ENCODE results near the gene TGFBR1. TPM values are rescaled to one million over a fixed set of nuclear protein-coding genes. Genes with fewer than 3 reads are reported as not detected.

The TGFBR1 gene
- total RNA-seq, 1 donor from 2014 or later, result 206 TPM

GRCh38 chr9:99075246-99075912, 29.5 kb upstream of the TGFBR1 start:
- Mint-ChIP-seq H3K27me3 (ENCODE audit: unreplicated experiment) (peaks cover 2% of the 10 kb centered on the region), H3K4me3 (ENCODE audit: unreplicated experiment) (no peak overlapping the region), H3K27ac (ENCODE audit: unreplicated experiment) (no peak overlapping the region), H3K4me1 (ENCODE audit: unreplicated experiment) (peaks cover 76% of the 10 kb centered on the region), H3K9me3 (ENCODE audit: unreplicated experiment) (no peaks in the 10 kb centered on the region), H3K36me3 (ENCODE audit: low read depth, unreplicated experiment) (peaks cover 12% of the 10 kb centered on the region)
- no peak for TF ChIP-seq CTCF (IDR thresholded peaks at IDR 0.05; ENCODE audit: unreplicated experiment)
- DNase-seq (ENCODE audit: low spot score), result no peak

DNA sequence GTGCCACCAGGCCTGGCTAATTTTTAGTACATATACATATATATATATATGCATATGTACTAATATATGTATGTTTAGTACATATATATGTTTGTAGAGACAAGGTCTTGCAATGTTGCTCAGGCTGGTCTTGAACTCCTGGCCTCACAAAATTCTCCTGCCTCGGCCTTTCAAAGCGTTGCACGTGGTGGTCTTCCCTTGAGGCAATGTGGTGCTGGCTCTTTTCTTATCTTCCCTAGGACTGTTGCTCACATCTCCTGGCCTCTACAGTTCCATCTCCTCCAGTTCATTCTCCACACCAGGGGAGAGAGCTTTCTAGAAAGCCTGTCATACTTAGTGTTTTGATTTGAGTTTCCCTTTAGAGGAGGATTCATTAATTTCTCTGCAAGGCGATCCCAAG, 28.9 kb upstream of the TGFBR1 start:
- Mint-ChIP-seq H3K27me3 (ENCODE audit: unreplicated experiment) (peaks cover 2% of the 10 kb centered on the region), H3K4me1 (ENCODE audit: unreplicated experiment) (peaks cover 75% of the 10 kb centered on the region), H3K27ac (ENCODE audit: unreplicated experiment) (no peak overlapping the region), H3K9me3 (ENCODE audit: unreplicated experiment) (no peaks in the 10 kb centered on the region), H3K36me3 (ENCODE audit: low read depth, unreplicated experiment) (peaks cover 12% of the 10 kb centered on the region), H3K4me3 (ENCODE audit: unreplicated experiment) (no peak overlapping the region)
- no peak for TF ChIP-seq CTCF (IDR thresholded peaks at IDR 0.05; ENCODE audit: unreplicated experiment)
- DNase-seq (ENCODE audit: low spot score), result no peak

DNA sequence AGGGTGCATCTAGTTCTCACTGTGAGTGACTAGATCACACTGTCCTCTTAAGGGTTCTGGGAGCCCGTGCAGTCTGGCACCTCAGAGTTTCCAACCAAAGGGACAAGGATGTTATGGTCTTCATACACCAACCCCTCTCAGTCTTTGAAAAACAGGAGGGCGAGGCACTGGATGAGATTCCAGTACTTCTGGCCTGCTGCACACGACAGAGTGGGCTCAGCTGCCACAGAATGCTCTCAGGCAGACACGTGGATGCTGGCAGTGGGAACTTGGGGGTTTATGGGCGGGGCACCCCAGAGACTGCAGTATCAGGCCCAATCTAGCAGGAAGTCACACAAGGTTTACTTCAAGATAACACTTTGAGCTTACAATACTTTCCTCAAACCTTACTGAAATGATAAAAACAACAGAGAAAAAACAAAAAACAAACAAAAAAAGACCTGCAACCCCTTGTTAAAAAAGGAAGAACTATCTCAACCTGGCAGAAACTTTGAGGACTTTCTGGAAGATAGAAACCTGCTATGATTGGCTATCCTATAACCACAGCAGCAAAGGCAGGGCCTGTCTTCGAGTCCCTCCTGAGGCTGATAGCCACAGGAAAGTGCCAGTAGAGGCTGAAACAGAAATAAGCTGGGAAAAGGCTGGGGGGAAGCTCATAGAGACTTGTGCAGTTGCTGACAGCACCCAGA, 28.3 kb upstream of the TGFBR1 start:
- H3K27ac Mint-ChIP-seq (ENCODE audit: unreplicated experiment), result peak overlapping the region; percentile 88
- peaks cover 74% of the 10 kb centered on the region for H3K4me1 Mint-ChIP-seq (ENCODE audit: unreplicated experiment)
- peak overlapping the region; percentile 56 for H3K4me3 Mint-ChIP-seq (ENCODE audit: unreplicated experiment)
- TF ChIP-seq CTCF (IDR thresholded peaks at IDR 0.05; ENCODE audit: unreplicated experiment), result no peak
- DNase-seq (ENCODE audit: low spot score), result no peak
- H3K27me3 Mint-ChIP-seq (ENCODE audit: unreplicated experiment), result peaks cover 3% of the 10 kb centered on the region
- no peaks in the 10 kb centered on the region for H3K9me3 Mint-ChIP-seq (ENCODE audit: unreplicated experiment)
- peaks cover 12% of the 10 kb centered on the region for H3K36me3 Mint-ChIP-seq (ENCODE audit: low read depth, unreplicated experiment)

DNA sequence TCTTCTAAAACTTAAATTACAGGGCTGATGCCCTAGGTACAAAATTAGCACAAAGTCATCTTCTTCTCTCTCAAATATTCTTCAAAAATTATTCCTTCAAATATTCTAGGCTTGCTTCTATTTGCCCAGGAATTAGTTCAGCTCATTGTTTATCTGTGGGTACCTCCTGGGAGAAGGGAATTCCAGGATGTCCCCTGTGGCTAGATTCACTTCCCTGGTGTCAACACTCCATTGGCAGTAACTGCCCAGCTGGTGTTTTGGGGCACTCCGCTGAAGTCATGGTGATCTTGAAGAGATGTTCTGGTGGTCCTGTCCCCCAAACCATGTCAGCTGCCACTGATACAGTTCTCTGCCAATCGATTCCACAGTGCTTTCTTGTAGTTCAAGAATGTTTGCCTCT, 26.2 kb upstream of the TGFBR1 start:
- TF ChIP-seq CTCF (IDR thresholded peaks at IDR 0.05; ENCODE audit: unreplicated experiment), result no peak
- H3K27ac Mint-ChIP-seq (ENCODE audit: unreplicated experiment), result peak overlapping the region; percentile 34

GRCh38 chr9:99079542-99079941, 25.4 kb upstream of the TGFBR1 start:
- H3K4me3 Mint-ChIP-seq (ENCODE audit: unreplicated experiment), result peak overlapping the region; percentile 48
- peaks cover 10% of the 10 kb centered on the region for H3K27me3 Mint-ChIP-seq (ENCODE audit: unreplicated experiment)
- no peaks in the 10 kb centered on the region for H3K9me3 Mint-ChIP-seq (ENCODE audit: unreplicated experiment)
- no peak for DNase-seq (ENCODE audit: low spot score)
- TF ChIP-seq CTCF (IDR thresholded peaks at IDR 0.05; ENCODE audit: unreplicated experiment), result no peak
- H3K4me1 Mint-ChIP-seq (ENCODE audit: unreplicated experiment), result peaks cover 75% of the 10 kb centered on the region
- H3K27ac Mint-ChIP-seq (ENCODE audit: unreplicated experiment), result peak overlapping the region; percentile 45
- H3K36me3 Mint-ChIP-seq (ENCODE audit: low read depth, unreplicated experiment), result peaks cover 6% of the 10 kb centered on the region

More for the DNA sequence above, 26.2 kb upstream of the TGFBR1 start:
- Mint-ChIP-seq H3K27me3 (ENCODE audit: unreplicated experiment) (peaks cover 10% of the 10 kb centered on the region), H3K4me3 (ENCODE audit: unreplicated experiment) (peak overlapping the region; percentile 48), H3K4me1 (ENCODE audit: unreplicated experiment) (peaks cover 77% of the 10 kb centered on the region), H3K36me3 (ENCODE audit: low read depth, unreplicated experiment) (peaks cover 6% of the 10 kb centered on the region), H3K9me3 (ENCODE audit: unreplicated experiment) (no peaks in the 10 kb centered on the region)
- no peak for DNase-seq (ENCODE audit: low spot score)
